D721Med (cell line): ENCODE measurements around the gene RAP1GAP.

ENCODE experiments used
- DNase-seq: peaks from one replicate; pipeline ENCODE4 v3.0.0; 2011; ENCODE audit warnings: low spot score; ENCODE audit not compliant: insufficient read length
- FAIRE-seq: peaks from 2 replicates; lab custom pipeline; 2011; peaks lifted over from hg19 to GRCh38; lab: Jason Lieb, UNC
- TF ChIP-seq, protein P1 (sequence below): IDR thresholded peaks from 2 replicates; pipeline ENCODE4 v1.5.1; 2012; ENCODE audit warnings: mild to moderate bottlenecking, control low read depth; ENCODE audit not compliant: insufficient read depth; ENCODE audit errors: missing control alignments

RAP1GAP gene

DNA sequence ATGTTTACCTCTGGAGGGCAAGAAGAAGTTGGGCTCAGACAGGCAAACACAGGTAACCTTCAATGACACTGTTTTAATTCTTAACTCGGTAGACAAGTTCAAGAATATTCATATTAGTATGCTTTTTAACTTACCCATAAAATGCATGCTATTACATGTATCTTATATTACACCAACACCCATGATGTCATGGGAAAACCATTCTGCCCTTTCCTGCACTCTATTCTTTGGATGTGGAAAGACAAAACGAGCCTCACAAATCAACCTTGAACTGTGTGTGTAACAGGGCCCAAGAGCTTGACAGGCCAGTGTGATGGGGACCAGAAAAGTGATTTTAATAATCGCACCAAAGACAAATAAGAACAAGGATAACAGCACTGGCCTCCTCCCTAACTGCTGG is 22.6 kb upstream of the RAP1GAP start:
- TF ChIP-seq, protein P1, sequence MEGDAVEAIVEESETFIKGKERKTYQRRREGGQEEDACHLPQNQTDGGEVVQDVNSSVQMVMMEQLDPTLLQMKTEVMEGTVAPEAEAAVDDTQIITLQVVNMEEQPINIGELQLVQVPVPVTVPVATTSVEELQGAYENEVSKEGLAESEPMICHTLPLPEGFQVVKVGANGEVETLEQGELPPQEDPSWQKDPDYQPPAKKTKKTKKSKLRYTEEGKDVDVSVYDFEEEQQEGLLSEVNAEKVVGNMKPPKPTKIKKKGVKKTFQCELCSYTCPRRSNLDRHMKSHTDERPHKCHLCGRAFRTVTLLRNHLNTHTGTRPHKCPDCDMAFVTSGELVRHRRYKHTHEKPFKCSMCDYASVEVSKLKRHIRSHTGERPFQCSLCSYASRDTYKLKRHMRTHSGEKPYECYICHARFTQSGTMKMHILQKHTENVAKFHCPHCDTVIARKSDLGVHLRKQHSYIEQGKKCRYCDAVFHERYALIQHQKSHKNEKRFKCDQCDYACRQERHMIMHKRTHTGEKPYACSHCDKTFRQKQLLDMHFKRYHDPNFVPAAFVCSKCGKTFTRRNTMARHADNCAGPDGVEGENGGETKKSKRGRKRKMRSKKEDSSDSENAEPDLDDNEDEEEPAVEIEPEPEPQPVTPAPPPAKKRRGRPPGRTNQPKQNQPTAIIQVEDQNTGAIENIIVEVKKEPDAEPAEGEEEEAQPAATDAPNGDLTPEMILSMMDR, result no peak
- FAIRE-seq (no peak), DNase-seq (no peak)

DNA sequence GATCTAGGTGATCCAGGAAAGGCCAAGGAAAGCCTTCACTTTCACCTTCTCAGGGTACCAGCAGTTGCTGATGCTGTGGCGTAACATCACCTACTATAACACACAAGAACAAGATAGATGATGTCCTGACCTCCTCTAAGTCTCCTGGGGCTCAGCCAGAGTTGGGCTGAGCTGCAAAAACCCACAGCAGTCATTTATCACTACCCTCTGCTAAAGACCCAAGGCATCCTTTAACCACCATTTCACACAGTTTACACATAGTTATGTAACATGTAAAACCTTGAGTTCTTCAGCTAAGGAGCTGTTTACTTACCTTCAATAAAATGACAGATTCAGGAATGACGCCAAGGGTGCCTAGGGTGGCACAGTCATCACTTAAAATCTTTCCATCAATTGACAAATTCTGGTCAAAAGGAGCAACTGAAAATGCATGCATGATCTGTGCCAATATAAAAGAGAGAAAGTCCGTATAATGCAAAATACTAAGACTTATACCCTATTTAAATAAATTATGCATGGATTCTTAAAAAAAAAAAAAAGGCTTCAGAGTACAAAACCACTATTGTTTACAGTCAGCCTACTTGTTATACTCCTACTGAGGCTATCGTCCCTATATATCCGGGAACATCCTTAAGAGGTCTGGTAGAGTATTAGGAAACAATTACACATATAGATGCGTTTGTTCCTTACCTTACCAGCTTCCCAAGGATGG is 20.7 kb upstream of the RAP1GAP start:
- DNase-seq, result no peak
- TF ChIP-seq, protein P1, result no peak
- FAIRE-seq, result no peak

DNA sequence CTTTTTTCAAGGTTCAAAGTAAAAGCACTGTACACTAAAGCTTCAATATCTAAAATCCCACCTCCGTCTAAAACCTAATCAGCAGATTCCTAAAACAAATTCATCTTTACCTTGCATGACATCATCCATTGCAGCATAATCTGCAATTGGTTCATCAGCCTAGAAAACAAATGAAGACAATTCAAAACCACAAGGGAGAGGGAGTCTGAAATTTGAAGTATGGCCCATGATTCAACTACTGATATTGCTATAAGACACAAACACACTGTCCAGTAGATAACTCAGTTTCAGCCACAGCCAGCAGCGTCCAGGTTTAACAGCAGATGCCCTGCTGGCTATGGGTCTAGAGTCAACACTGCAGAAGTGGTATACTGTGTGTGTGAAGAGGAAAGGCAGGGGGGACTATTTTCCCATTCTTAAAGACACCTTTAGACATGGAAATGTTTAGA is 17.9 kb upstream of the RAP1GAP start:
- no peak for DNase-seq
- TF ChIP-seq, protein P1, result no peak
- no peak for FAIRE-seq

DNA sequence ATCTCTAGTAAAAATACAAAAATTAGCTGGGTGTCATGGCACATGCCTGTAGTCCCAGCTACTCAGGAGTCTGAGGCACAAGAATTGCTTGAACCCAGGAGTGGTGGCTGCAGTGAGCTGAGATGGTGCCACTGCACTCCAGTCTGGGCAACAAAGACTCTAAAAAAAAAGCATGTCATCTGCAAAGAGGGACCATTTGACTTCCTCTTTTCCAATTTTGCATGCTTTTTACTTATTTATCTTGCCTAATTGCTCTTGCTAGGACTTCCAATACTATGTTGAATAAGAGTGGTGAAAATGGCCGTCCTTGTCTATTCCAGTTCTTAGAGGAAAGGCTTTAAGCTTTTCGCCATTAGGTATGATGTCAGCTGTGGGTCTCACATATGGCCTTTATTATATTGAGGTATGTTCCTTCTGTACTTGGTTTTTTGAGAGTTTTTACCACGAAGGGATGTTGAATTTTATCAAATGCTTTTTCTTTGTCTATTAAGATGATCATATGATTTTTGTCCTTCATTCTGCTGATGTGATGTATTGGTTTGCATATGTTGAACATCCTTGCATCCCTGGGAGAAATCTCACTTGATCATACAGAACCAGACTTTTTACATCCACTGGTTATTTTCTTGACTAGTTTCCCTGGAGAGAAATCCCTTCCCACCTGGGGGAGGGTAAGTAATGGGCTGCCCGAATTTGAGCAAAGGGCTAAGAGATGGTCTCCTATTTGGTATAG is 17.0 kb upstream of the RAP1GAP start:
- TF ChIP-seq, protein P1, result no peak
- FAIRE-seq, result no peak

GRCh38 chr1:21681426-21681825 is 12.3 kb upstream of the RAP1GAP start:
- FAIRE-seq (no peak), DNase-seq (no peak)
- TF ChIP-seq, protein P1, result no peak

More for the DNA sequence above, 17.0 kb upstream of the RAP1GAP start:
- DNase-seq, result no peak

DNA sequence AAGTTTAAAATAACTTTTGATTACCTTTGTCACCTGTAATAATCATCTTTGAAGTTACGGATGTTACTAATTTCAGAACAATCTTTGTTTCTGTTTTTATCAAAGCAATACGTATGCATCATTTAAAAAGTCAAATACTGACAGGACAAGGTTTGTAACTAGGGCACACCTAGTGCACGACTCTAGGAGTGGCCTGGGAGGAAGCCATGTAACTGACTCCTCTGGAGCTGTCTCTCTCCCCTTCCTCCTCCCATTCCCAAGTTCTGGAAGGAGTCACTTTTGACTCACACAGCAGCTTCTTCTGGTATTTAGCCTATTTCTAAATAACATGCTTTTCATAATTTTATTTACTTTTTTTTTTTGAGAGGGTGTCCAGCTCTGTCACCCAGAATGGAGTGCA is 11.8 kb upstream of the RAP1GAP start:
- FAIRE-seq, result no peak
- TF ChIP-seq, protein P1, result no peak

DNA sequence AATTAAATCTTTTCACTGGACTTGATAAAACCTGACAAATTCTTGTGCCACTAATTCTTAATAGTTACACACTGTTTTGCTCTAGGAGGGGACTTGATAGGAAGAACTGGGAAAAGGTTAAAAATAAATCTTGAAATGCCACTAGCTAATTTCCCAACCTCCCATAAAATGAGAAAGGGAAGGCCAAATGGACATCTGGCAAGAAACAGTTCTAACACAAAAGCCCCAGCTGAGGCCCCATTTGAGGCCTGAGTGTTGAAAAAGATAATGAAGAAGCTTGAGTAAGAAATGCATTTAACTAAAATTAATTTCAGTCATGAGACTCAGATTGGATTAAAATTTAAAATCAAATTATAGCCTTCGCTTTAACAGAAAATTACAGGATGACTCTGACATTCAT is 11.2 kb upstream of the RAP1GAP start:
- FAIRE-seq (no peak), DNase-seq (no peak)
- TF ChIP-seq, protein P1, result no peak

More for the DNA sequence above, 11.8 kb upstream of the RAP1GAP start:
- DNase-seq, result no peak
